Measurements from ENCODE around the gene KRT71. TPM values are rescaled to one million over a fixed set of nuclear protein-coding genes. Genes with fewer than 3 reads are reported as not detected.

Gene KRT71
- total RNA-seq, 4 donors from 2014 or later, result not detected

GRCh38 chr12:52559979-52560378, 7.0 kb upstream of the KRT71 start:
- no peak overlapping the region for H3K27ac ChIP-seq
- peaks cover 0 to 24% (median 0%) of the 10 kb centered on the region in 4 donors for H3K27me3 ChIP-seq
- H3K9me3 ChIP-seq, result no peaks in the 10 kb centered on the region
- no peak for DNase-seq
- intact Hi-C loops (cut with DNase I), result no loop called here
- no peaks in the 10 kb centered on the region for H3K36me3 ChIP-seq
- H3K4me1 ChIP-seq, result no peaks in the 10 kb centered on the region
- TF ChIP-seq POLR2A (IDR thresholded peaks at IDR 0.05) (no peak), CTCF (IDR thresholded peaks at IDR 0.05) (no peak)
- 80 to 84% methylated on average over 4 of the region's 4 CpGs for WGBS, 2 donors
- H3K4me3 ChIP-seq, result no peak overlapping the region

- peaks cover 0 to 14% (median 0%) of the 10 kb centered on the region in 4 donors for H3K27me3 ChIP-seq
- no peaks in the 10 kb centered on the region for H3K36me3 ChIP-seq
- H3K9me3 ChIP-seq, result no peaks in the 10 kb centered on the region
- no peak for DNase-seq
- H3K4me3 ChIP-seq, result no peak overlapping the region
- TF ChIP-seq POLR2A (IDR thresholded peaks at IDR 0.05) (no peak), CTCF (IDR thresholded peaks at IDR 0.05) (no peak)
- H3K4me1 ChIP-seq, result no peaks in the 10 kb centered on the region
- WGBS, 2 donors, result 73 to 82% methylated on average over 5 to 8 of the region's 8 CpGs
- intact Hi-C loops (cut with DNase I), result no loop called here
- H3K27ac ChIP-seq, result no peak overlapping the region
Measured at GRCh38 chr12:52558781-52559445, 6.0 kb upstream of the KRT71 start.

- TF ChIP-seq CTCF (IDR thresholded peaks at IDR 0.05) (no peak), POLR2A (IDR thresholded peaks at IDR 0.05) (no peak)
- no peak for DNase-seq
- no peaks in the 10 kb centered on the region for H3K4me1 ChIP-seq
- H3K27me3 ChIP-seq, result peaks cover 0 to 11% (median 0%) of the 10 kb centered on the region in 4 donors
- no peak overlapping the region for H3K4me3 ChIP-seq
- intact Hi-C loops (cut with DNase I), result no loop called here
- no peaks in the 10 kb centered on the region for H3K36me3 ChIP-seq
- no peaks in the 10 kb centered on the region for H3K9me3 ChIP-seq
- 64 to 70% methylated on average over 2 of the region's 2 CpGs for WGBS, 2 donors
- H3K27ac ChIP-seq, result no peak overlapping the region
Measured at GRCh38 chr12:52557476-52557875, 4.5 kb upstream of the KRT71 start.

GRCh38 chr12:52555577-52555976, 2.6 kb upstream of the KRT71 start:
- 79 to 83% methylated on average over 6 of the region's 6 CpGs for WGBS, 2 donors
- intact Hi-C loops (cut with DNase I), result no loop called here
- no peaks in the 10 kb centered on the region for H3K9me3 ChIP-seq
- H3K36me3 ChIP-seq, result no peaks in the 10 kb centered on the region
- no peak overlapping the region for H3K27ac ChIP-seq
- TF ChIP-seq CTCF (IDR thresholded peaks at IDR 0.05) (no peak), POLR2A (IDR thresholded peaks at IDR 0.05) (no peak)
- no peaks in the 10 kb centered on the region for H3K4me1 ChIP-seq
- H3K27me3 ChIP-seq, result peaks cover 0 to 7% (median 0%) of the 10 kb centered on the region in 4 donors
- H3K4me3 ChIP-seq, result no peak overlapping the region
- DNase-seq, result no peak

GRCh38 chr12:52552055-52552454, 890 bp downstream of the KRT71 start:
- H3K4me3 ChIP-seq, result no peak overlapping the region
- no peaks in the 10 kb centered on the region for H3K4me1 ChIP-seq
- H3K36me3 ChIP-seq, result no peaks in the 10 kb centered on the region
- no peak overlapping the region for H3K27ac ChIP-seq
- no peaks in the 10 kb centered on the region for H3K9me3 ChIP-seq
- WGBS, 2 donors, result 88 to 90% methylated on average over 3 of the region's 5 CpGs
- no peak for TF ChIP-seq CTCF (IDR thresholded peaks at IDR 0.05)
- peaks cover 0 to 14% (median 0%) of the 10 kb centered on the region in 4 donors for H3K27me3 ChIP-seq
- intact Hi-C loops (cut with DNase I), result no loop called here
- DNase-seq, result no peak
